CD4-positive, alpha-beta T cell treated with Interleukin-15 for 4 hours (primary cell): ENCODE data around the gene TLX1.
A peak's percentile ranks its signal among the peaks of the same experiment; 100 is the strongest.

Source experiments
- DNase-seq: peaks from one replicate; pipeline ENCODE4 v3.0.0-alpha.2; 2020; ENCODE audit warnings: low spot score

Gene TLX1

DNA sequence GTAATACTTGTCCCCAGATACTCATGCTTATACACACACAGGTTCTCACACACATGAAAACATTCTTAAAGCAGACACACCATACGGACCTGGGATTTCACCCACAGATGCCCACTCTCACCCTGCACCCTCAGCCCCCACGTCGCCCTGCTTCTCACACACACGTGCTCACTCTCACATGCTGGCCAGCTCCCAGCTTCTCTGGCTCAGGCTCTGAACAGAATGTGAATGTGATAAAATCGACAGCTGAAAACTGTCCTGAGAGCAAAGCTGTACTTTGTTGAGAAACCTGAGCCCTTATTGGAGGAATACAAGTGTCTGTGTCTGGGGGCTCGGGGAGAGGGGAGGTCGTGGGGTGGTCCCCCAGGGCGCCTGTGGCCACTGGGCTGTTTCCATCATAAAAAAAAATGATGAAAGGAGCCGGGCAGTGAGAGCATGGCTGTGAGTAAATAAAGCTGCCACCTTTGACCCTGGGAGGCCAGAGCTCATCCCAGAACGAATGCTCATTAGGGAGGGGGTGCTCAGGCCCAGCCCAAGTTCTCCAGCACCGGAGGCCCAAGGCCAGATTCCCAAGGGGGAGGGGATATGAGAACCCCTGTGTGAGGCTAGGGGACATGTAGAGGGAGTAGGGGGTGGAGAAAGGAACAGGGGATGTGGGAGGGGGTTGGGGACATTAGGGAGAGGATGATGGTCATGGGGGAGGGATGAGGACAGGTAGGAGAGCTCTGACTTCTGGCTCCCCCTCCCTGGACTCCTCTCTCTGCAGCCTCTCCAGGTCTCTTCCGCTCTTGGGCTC lies 18.1 kb upstream of the TLX1 start:
- DNase-seq = no peak

DNA sequence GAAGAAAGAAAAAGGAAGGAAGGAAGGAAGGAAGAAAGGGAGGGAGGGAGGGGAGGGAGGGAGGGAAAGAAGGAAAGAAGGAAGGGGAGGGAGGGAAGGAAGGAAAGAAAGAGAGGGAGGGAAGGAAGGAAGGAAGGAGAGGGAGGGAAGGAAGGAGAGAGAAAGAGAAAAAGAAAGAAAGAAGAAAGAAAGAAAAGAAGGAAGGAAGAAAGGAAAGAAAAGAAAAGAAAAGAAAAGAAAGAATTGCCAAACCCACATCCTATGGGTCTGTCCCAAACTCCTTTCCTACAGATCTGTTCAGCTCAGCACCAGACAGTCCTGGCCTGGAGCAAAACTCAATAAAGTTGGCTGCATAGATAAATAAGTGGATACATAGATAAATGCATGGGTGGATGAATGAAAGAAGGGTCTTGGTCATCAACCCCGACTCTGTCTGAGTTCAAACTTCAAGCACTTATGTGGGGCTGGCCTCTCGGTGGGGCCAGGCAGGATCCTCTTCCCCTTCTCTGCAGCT lies 17.2 kb upstream of the TLX1 start:
- no peak for DNase-seq

DNA sequence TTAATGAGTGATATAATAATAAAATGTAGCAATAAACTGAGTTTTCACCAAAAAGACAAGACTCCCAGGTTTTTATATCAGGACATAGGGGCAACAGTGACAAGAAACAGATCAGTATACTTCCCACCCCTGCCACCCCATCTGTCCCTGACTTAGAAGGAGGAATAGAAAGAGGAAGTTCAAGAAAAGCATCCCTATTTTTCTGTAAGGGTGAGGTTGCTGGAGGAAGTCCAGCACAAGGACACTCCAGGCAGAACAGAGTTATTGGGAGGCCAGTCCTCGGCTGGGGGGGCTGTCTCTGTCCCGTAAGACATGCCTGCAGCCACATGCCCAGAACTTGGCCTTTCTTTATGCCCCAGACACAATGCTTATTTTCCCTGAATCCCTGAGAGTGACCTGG lies 16.5 kb upstream of the TLX1 start:
- DNase-seq = no peak

DNA sequence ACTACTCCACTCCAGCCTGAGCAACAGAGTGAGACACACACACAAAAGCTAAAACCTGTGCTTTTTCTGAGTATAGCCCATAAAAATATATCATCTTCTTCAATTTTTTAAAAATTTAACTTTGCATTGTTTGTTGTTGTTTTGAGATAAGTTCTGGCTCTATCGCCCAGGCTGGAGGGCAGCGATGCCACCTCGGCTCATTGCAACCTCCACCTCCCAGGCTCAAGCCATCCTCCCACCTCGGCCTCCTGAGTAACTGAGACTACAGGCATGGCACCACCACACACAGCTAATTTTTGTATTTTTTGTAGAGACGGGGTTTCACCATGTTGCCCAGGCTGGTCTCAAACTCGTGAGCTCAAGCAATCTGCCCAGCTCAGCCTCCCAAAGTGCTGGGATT lies 14.3 kb upstream of the TLX1 start:
- no peak for DNase-seq

DNA sequence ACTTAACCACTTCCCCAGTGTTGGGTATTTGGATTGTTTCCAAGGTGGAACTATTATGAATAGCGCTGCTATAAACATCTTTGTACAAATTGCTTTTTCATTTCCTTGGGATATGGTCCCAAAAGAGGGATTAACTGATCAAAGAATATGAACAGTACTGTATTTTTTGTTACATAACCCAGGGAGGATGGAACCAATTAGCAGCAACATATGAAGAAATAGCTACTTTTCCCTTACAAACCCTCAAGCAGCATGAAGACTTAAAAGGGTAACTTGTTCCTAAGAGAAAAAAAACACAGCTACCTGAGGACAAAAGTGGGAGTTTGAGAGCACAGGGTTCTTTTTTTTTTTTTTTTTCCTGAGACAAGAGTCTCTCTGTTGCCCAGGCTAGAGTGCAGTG lies 13.1 kb upstream of the TLX1 start:
- no peak for DNase-seq

DNA sequence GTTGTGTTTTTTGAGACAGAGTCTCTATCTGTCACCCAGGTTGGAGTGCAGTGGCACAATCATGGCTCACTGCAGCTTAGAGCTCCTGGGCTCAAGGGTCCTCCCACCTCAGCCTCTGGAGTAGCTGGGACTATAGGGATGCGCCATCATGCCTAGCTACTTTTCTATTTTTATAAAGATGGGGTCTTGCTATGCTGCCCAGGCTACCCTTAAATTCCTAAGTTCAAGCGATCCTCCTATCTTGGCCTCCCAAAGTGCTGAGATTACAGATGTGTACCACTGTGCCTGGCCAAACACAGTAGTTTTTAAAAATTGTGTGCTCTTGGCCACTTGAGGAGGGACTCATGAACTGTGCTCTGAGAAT lies 10.6 kb upstream of the TLX1 start:
- DNase-seq = no peak

DNA sequence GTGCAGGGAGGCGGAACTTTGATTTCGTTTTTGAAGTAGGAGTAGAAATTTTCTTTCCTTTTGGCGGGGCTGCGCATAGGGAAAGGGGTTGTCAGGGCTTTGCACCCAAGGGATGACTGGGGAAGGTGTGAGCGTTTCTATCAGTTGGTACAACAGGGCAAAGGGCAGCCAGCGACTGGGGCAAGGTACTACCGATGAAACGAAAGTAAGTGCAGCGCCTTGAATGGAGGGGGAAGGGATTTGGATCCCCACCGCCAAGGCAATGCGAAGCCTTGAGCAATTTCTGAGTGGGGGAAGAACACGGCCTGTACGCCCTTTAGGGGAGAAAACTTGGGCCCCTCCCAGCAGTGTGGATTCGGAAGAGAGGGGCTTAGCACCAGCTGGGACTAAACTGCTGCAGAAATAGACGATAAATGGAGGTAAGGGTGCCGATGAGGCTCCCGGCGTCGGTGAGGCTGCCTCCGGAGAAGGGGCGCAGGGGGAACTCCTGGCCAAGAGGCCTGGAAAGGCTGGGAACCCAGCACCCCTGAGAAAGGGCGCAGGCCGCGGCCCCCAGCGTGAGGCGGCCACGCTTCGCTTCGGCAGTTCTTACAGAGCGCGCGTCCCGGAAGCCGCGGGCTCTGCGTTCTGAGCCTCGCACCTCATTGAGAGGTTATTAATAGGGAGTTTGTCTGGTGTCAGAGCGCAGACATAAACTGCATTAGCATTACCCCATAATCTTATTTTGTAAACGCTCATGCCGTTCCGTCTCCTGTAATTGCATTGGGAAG lies 10.0 kb upstream of the TLX1 start:
- DNase-seq = peak; percentile 32

DNA sequence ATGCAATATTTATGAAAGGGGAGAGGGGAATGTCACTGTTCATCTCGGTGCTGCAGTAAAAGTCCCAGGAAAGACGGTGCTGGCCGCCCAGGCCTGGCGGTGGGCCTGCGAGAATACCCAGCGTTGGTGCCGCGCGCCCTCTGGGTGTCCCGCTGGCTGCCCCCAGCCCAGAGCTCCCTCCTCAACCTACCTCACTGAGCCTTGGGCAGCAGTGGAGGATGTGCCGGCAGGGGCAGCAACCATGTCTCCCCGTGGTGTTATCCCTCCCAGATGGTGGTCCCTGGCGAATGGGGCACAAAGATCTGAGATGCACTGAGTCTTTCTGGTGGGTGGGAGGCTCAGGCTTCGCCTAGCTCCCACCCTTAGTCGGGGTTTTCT lies 9.5 kb upstream of the TLX1 start:
- DNase-seq = no peak

DNA sequence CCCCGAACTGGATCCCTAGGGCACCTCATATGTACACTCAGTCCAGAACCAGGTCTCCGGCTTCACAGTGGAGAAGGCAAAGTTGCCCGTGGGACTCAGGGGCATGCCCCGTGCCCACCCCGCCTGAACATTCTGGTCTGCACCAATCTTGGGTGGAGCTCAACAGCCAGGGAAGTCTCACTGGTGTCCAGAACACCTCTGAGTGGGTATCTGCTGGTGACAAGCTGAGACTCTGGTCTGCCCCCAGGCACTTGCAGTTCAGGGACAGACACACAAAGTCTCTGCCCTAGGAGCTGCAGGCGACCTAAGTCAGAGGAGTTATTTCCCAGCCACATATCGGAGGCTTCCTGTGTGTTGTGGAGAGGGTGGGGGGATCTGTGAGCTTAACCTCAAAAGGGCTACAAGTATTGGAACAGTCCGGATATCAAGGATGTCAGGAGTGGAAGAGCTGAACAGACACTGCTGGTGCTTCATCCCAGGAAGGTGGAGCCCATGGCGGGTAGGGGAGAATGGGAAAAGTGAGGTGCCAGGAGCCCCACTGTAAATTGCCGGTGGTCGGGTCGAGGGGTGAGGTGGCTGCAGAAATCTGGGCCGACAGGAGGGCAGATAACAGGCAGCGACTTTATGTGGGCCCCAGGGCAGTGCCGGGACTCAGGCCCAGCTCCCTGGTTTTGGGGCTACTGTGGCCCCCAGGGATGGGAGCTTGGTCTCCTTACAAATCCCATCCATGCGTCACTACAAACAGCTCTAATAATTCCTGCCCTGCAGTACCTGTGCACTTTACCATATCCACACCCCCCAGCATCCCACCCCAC lies 8.6 kb upstream of the TLX1 start:
- no peak for DNase-seq

DNA sequence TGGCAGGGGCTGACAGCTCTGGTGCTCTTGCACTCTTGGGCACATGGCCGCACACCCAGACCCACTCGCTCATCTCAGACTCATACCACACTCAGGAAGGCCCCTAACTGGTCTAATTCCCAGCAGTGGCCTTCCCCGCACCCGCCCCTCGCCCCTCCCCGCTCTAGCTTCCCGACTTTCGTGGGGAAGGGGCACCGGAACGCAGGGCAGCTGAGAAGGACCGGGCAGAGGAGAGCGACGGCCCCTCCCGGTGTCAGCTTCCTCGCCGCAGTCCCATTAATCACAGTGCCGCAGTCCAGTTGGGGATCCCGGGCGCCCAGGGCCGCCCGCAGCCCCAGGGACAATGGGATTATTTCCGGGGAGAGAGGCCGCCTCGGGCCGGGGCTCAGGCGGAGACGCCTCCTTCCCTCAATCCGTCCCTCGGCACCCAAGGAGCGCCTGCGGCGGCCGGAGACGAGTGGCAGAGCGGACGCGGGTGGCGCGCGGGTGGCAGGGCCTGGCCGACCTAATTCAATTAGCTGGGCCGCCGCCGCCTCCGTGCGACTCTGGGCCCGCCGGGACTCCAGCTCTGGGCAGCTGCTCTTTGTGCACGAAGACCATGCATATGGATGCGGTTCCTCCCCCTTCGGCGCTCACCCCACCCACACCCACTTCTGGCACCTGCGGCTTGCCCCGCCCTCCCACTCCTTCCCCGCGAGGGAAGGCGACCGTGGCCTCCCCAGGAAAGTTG lies 7.8 kb upstream of the TLX1 start:
- no peak for DNase-seq

DNA sequence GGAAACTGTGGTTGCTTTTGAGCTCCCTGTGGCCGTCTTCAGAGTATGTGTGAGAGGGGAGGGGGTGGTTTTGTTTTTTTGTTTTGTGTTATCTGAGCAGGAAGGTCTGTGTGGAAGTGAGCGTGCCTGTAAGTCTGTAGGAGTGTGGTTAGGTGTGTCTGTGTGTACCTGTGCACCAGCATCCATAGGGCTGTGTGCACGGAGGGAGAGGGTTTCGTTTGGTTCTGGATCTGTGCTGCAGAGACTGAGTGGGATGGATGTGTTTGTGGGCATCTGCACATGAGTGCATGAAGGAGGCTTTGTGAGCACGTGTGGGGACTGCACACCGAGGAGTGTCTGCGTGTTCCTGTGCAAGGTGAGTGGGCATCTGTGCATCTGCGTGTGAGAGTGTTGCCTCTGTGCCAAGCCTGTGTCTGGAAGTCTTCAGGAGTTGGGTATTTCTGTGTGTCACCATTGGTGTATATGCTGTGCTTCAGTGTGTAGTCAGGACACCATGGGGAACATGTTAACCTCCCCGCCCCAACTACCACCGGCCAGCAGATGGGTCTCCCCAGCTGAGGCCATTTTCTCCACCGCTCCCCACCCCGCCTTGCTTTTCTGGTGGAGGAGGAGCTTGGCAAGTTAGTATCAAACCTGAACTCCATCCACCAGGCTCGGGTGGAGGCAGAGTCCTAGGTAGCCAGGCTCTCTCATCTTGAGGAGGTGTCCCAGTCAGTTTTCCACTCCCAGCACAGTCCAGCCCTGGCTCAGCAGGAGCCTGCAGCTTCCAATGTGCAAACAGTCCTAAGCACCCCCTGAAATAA lies 7.1 kb upstream of the TLX1 start:
- no peak for DNase-seq

DNA sequence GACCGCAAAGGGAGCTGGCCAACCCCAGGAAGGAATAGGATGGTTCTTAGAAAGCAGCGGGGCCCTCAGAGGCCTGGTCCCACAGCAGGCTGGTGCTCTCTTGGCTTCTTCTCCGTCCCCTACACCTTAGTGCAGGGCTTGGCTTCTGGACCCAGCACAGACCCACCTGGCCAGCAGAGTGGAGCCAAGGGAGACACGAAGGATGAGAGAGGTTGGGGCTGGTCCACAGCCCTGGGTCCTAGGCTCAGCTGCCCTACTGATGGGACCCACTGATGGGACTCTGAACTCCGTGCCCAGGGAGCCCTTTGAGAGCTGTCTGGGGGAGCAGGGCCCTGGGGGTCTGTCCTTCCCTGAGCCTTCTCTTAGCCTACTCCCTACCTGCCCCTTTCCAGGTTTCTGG lies 6.2 kb upstream of the TLX1 start:
- DNase-seq = no peak

DNA sequence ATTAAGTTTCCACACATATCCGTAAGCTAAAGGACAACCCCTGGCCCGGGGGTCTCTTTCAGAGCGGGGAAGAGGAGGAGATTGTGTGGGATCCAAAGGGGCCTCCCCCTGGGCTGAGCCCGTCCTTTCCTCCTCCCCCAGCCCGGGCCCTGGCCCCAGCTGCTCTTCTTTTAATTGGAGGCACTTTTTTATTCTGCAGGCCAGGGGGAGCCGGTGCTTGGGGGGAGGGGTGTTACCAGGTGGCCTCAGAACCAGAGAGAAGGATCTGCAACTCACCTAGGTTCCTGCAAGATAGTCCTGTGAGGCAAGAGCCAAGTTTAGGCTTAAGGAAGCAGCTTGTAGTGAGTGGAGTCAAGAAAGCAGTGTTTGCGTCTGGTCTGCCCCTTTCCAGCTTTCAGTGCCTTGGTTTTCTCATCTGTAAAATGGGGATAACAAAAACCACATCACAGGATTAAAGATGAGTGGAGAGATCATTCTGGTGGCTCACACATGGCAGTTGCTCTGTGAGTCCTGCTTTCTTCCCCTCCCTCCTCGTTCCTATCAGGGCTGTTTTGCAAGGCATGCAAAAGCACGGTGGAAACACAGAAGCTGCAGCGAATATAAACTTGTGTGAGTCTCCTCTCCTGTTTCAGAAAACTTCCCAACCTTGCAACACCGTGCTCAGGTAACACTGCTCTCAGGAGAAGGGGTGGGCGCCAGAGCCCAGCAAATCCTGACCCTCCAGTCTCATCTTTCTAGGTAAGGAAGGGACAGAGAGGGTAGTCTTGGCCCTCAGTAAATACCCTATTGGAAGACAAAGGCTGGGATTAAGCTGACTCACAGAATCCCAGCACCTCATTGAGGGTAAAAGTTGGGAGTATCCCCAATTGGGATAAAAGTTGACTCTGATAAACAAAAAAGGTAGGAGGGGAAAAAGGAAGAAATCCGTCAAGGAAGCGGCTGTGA lies 4.1 kb upstream of the TLX1 start:
- DNase-seq = no peak

DNA sequence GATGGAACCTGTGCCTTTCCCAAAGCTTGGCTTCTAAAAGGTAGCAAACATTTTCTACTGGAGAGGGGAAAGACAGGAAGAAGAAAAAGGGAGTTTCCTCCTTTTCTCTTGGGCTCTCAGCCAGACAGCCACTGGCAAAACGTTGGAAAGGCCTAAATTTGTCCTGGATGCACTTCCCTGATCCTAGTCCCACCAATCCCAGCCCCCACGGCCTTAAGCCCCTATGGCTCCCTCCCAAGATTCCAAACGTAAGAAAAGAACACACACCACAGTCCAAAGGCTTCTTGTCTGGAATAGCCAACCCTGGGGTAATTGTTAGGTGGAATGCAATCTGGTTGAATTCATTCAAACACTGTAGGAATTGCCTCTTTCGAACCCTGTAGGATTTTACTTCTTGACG lies 959 bp upstream of the TLX1 start:
- DNase-seq = no peak

DNA sequence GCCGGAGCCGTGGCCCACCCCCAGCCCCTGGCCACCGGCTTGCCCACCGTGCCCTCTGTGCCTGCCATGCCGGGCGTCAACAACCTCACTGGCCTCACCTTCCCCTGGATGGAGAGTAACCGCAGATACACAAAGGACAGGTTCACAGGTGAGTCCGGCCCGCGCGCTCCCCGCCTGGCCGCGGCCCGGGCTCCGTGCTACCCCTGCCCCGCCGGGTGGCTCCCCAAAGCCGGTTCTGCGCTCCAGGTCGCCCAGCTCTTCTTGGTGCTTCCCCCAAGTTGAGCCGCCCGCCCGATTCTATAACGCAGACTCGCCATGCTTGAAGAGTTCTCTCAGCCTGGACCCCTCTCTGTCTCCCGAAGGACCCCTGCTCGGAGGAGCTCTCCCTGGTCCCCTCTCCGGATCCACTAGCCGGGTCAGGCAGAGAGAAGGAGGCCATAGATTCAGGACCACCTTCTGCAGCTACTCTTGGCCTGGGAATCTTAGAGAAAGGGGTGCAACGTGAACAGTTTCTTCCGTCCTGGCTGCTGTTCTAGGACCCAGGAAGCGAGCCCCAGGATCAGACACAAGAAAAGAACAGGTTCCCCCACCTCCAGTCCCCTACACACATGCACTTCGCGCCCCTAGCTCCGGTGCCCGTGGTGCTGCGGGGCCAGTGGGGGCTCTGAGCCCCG lies 999 bp downstream of the TLX1 start:
- DNase-seq = no peak

DNA sequence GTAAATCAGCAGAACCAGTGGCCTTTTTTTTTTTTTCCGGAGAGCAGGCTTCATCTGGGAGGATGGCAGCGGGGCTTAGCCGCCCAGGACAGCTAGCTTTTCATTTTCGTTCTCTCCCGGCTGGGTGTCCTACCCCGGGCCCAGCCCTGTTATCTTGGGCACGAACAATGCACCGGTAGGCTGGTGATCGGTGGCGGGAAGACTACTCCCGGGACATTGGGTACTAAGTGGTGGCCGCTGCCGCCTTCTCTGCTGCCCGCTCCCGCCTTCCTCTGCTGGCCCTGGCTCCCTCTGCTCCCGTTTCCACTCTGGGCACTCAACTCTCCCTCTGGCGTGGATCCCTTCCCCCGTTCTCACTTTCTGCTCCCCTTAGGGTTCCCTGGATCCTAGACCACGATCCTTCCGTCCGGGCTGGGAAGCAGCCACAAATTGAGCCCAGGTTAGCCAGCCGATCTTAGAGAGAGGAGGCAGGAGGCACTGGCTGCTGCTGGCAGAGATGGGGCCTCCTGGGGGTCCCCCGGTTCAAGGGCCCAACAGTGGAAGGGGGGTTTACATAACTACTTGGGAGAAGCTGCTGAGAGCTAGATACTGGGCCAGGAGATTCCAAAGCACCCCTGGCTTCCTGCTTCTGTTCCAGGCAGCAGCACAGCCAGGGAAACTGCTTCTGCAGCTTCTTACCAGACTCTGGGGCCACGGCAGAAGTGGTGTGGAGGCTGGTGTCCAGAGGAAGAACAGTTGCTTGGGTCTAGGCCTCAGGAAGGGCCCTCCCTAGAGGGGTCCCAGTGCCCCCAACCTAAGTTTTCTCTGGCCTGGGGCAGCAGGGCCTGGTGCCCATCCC lies 1.8 kb downstream of the TLX1 start:
- no peak for DNase-seq

DNA sequence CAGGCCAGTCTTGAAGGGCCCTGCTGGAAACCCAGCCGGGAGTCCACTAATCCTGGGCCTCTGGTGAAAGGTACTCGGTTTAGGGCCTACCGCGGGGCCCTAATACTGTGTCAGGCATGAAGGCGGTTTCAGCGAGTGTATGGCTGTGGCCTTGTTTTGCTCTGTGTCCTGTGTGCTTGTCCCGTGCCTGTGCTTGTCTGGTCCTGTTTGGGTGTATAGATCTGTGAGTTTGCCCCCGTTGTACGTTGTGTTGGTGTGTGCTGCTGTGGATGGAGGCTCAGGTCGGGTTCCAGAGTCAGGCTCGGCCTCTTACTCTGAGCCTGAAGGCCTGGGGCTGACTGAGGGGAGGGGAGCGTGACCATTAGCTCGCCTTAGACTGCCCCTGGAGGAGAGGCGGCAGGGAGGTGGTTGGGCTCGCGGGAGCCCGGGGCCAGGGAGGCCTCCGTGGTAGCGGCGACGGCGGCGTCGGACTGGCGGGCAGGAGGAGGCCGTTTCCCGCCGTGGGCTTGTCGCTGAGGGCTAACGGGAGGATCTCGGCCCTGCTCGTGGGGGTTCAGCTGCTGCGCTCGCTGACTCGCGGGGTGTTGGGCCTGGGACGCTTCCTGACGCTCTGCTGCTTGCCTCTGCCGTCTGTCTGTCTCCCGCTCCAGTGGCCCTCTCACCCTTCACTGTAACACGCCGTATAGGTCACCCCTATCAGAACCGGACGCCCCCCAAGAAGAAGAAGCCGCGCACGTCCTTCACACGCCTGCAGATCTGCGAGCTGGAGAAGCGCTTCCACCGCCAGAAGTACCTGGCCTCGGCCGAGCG lies 2.6 kb downstream of the TLX1 start:
- no peak for DNase-seq
